ENCODE results near the gene TNRC18. TPM values are rescaled to one million over a fixed set of nuclear protein-coding genes. Genes with fewer than 3 reads are reported as not detected.

TNRC18 gene
- total and polyA plus RNA-seq, 2 of the 8 experiments (the other 6 are each of a cell fraction or from before 2014, with no cell fraction given), result 1.7 to 8.6 TPM

- Histone ChIP-seq H2BK20ac (ENCODE audit: low read length) (no peak overlapping the region), H3K9ac (replicated peaks in 1 of 4; ENCODE audit: extremely low read depth in 1 of 4, low read depth in 3 of 4, low read length in 3 of 4) (no peak overlapping the region), H3K79me1 (ENCODE audit: low read depth, low read length) (no peaks in the 10 kb centered on the region), H3K79me2 (ENCODE audit: control insufficient read depth in 1 of 2, insufficient read depth in 2 of 2, low read length in 2 of 2) (no peaks in the 10 kb centered on the region), H4K8ac (ENCODE audit: extremely low read depth, insufficient read depth, low read length) (no peak overlapping the region), H2AK5ac (ENCODE audit: low read depth, low read length) (no peak overlapping the region), H3K14ac (ENCODE audit: insufficient read length) (no peak overlapping the region), H2BK120ac (replicated peaks; ENCODE audit: low read depth, low read length) (no peak overlapping the region), H3K4me3 (ENCODE audit: extremely low read depth in 1 of 4, insufficient read depth in 2 of 4, low read depth in 3 of 4, low read length in 4 of 4) (no peak overlapping the region), H3K4me1 (replicated peaks in 1 of 4; ENCODE audit: control insufficient read depth in 3 of 4, insufficient read depth in 4 of 4, low read length in 3 of 4) (peaks cover 0 to 3% (median 0%) of the 10 kb centered on the region in 4 experiments; a peak in 1 of 7 replicates), H2BK15ac (ENCODE audit: low read length) (no peak overlapping the region), H3K4me2 (ENCODE audit: insufficient read depth in 1 of 2, low read depth in 2 of 2, low read length in 2 of 2) (no peak overlapping the region), H4K5ac (ENCODE audit: insufficient read length, low read depth, low read length) (no peak overlapping the region), H3K56ac (replicated peaks; ENCODE audit: insufficient read length, low read depth, low read length) (no peak overlapping the region), H4K91ac (replicated peaks; ENCODE audit: insufficient read length, low read length) (no peak overlapping the region), H2BK12ac (ENCODE audit: low read depth, low read length) (no peak overlapping the region), H3K23ac (ENCODE audit: insufficient read length) (no peak overlapping the region), H4K20me1 (replicated peaks in 1 of 2; ENCODE audit: control insufficient read depth in 1 of 2, insufficient read depth in 2 of 2, low read length in 2 of 2) (no peaks in the 10 kb centered on the region), H3K23me2 (ENCODE audit: low read depth, low read length) (peaks cover 5% of the 10 kb centered on the region; the same call in 1 of the 2 replicates), H3K9me3 (ENCODE audit: insufficient read depth in 2 of 2, low read depth in 1 of 2, low read length in 1 of 2) (no peaks in the 10 kb centered on the region), H2BK5ac (ENCODE audit: low read depth, low read length) (no peak overlapping the region), H2AFZ (ENCODE audit: low read length) (no peak overlapping the region), H3K27me3 (replicated peaks in 1 of 4; ENCODE audit: control insufficient read depth in 3 of 4, extremely low read depth in 1 of 4, insufficient read depth in 3 of 4, low read length in 3 of 4) (peaks cover 0 to 5% (median 2%) of the 10 kb centered on the region in 4 experiments; a peak in 2 of 7 replicates), H3K4ac (replicated peaks; ENCODE audit: insufficient read length, low read depth, low read length) (no peak overlapping the region), H3K36me3 (ENCODE audit: control insufficient read depth in 2 of 4, insufficient read depth in 4 of 4, low read length in 3 of 4) (no peaks in the 10 kb centered on the region), H3K27ac (ENCODE audit: low read depth, low read length) (no peak overlapping the region), H3K18ac (ENCODE audit: extremely low read depth, low read length) (no peak overlapping the region)
- TF ChIP-seq RAD21 (IDR thresholded peaks at IDR 0.05 in 1 of 2, conservative IDR thresholded peaks at IDR 0.05 in 1 of 2; ENCODE audit: low read depth in 2 of 2, low read length in 2 of 2) (no peak), EZH2 (IDR thresholded peaks at IDR 0.05; ENCODE audit: low read depth, low read length, severe bottlenecking) (no peak), SIX5 (IDR thresholded peaks at IDR 0.05; ENCODE audit: low read depth, low read length) (no peak), JUND (IDR thresholded peaks at IDR 0.05; ENCODE audit: low read length) (no peak), GTF2F1 (IDR thresholded peaks at IDR 0.05; ENCODE audit: borderline replicate concordance, low read depth, low read length) (no peak), SP1 (IDR thresholded peaks at IDR 0.05; ENCODE audit: low read depth, low read length) (no peak)
- DNase-seq (ENCODE audit: low read depth in 1 of 2, low spot score in 2 of 2) (no peak), FAIRE-seq (no peak)
- ChIA-PET POLR2A (ENCODE audit: partially characterized antibody) (interaction anchor here (0.7 kb wide), 1 partner anchor 10 kb away, joined by 3 read pairs; no protein-coding TSS in a partner anchor), CTCF (ENCODE audit: partially characterized antibody) (interaction anchor here (0.6 to 1.9 kb wide), 2 partner anchors 38 to 94 kb away, joined by 3 to 9 read pairs; no protein-coding TSS in a partner anchor)
- 95% methylated on average over 7 of the region's 7 CpGs; no CpG with 5 or more reads in 1 of the 2 experiments for WGBS, 2 experiments (ENCODE audit: extremely low coverage in 1 of 2, insufficient coverage in 1 of 2, insufficient read length in 1 of 2, insufficient replicate concordance in 2 of 2, low coverage in 1 of 2, low lambda C conversion rate in 2 of 2, missing lambda C conversion rate in 1 of 2)
Observed at GRCh38 chr7:5278766-5279165, 144.9 kb downstream of the TNRC18 start.
